HEK293 (cell line): ENCODE results near the gene MTX1.

Experiments used
- ZBTB21 ChIP-seq: fragments of 450-650 bp; formaldehyde crosslinking; IDR thresholded peaks from 2 replicates; pipeline ENCODE4 v1.5.1; 2017; ENCODE audit warnings: missing biosample characterization, missing genetic modification characterization
- ZBTB8A ChIP-seq: fragments of 450-650 bp; formaldehyde crosslinking; IDR thresholded peaks from 2 replicates; pipeline ENCODE4 v1.5.1; 2016; ENCODE audit warnings: missing biosample characterization, missing genetic modification characterization
- ZNF140 ChIP-seq: fragments of 450-650 bp; formaldehyde crosslinking; IDR thresholded peaks from 2 replicates; pipeline ENCODE4 v1.5.1; 2016; ENCODE audit warnings: missing biosample characterization, missing genetic modification characterization
- ZNF707 ChIP-seq: fragments of 450-650 bp; formaldehyde crosslinking; IDR thresholded peaks from 2 replicates; pipeline ENCODE4 v1.5.1; 2016; ENCODE audit warnings: missing biosample characterization, missing genetic modification characterization
- TF ChIP-seq, protein P1 (sequence below): fragments of 450-650 bp; formaldehyde crosslinking; IDR thresholded peaks from 2 replicates; pipeline ENCODE4 v1.5.1; 2016; ENCODE audit warnings: missing biosample characterization, missing genetic modification characterization
- TF ChIP-seq, protein P2 (sequence below): fragments of 450-650 bp; formaldehyde crosslinking; IDR thresholded peaks from 2 replicates; pipeline ENCODE4 v1.5.1; 2016; ENCODE audit warnings: missing biosample characterization, missing genetic modification characterization

DNA sequence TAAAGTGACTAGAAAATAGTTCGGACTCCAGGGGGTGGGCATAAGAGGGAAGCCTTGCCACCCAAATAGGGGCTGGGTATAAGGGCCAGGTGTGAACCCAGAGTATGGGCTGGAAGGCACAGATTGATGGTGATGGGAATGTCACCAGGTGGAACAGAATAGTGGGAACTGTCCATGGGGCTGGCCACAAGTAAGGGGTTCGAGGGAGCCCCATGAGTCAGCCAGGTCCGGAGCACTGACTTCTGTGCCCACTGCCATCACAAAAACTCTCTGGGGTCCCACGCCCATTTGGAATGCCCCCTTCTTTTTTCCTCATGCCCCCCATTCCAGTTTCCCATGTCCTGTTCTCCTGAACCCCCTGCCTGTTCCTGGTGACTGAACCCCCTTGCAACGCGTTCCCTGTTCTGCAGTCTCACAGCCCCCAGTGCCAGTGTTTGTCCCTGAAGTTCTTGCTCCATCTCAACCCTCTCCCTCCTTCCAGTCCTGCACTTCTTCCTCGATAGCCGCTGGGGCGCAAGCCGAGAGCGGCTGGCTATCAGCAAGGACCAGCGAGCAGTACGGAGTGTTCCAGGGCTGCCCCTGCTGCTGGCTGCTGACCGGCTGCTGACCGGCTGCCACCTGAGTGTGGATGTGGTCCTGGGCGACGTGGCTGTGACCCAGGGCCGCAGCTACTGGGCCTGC, 27.0 kb upstream of the MTX1 start:
- TF ChIP-seq ZNF140 (tag by site-specific recombination) = no peak
- no peak for TF ChIP-seq ZBTB21 (tag by site-specific recombination)
- TF ChIP-seq, protein P1, sequence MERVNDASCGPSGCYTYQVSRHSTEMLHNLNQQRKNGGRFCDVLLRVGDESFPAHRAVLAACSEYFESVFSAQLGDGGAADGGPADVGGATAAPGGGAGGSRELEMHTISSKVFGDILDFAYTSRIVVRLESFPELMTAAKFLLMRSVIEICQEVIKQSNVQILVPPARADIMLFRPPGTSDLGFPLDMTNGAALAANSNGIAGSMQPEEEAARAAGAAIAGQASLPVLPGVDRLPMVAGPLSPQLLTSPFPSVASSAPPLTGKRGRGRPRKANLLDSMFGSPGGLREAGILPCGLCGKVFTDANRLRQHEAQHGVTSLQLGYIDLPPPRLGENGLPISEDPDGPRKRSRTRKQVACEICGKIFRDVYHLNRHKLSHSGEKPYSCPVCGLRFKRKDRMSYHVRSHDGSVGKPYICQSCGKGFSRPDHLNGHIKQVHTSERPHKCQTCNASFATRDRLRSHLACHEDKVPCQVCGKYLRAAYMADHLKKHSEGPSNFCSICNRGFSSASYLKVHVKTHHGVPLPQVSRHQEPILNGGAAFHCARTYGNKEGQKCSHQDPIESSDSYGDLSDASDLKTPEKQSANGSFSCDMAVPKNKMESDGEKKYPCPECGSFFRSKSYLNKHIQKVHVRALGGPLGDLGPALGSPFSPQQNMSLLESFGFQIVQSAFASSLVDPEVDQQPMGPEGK = no peak
- TF ChIP-seq ZBTB8A (tag by site-specific recombination) = no peak
- TF ChIP-seq, protein P2, sequence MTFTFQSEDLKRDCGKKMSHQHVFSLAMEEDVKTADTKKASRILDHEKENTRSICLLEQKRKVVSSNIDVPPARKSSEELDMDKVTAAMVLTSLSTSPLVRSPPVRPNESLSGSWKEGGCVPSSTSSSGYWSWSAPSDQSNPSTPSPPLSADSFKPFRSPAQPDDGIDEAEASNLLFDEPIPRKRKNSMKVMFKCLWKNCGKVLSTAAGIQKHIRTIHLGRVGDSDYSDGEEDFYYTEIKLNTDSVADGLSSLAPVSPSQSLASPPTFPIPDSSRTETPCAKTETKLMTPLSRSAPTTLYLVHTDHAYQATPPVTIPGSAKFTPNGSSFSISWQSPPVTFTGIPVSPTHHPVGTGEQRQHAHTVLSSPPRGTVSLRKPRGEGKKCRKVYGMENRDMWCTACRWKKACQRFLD (tag by site-specific recombination) = no peak
- TF ChIP-seq ZNF707 (tag by site-specific recombination) = no peak
